ENCODE measurements around the gene SRBD1. TPM values are rescaled to one million over a fixed set of nuclear protein-coding genes. Genes with fewer than 3 reads are reported as not detected.

The SRBD1 gene
- 13.8 and 17.0 TPM in 2 replicates for total RNA-seq
- long read RNA-seq, transcript SRBD1-201 (21 exons, 3,681 nt): major isoform, 57 of 98 reads
- long read RNA-seq, partial matches to known transcripts: 23 of 98 reads
- long read RNA-seq, other reads (novel, unspliced or antisense): 18 of 98 reads

- no peaks in the 10 kb centered on the region for H3K36me3 Mint-ChIP-seq (ENCODE audit: insufficient read depth)
- peak within 1 kb of the TSS; percentile 95 for H3K27ac Mint-ChIP-seq
- H3K4me3 Mint-ChIP-seq (ENCODE audit: low read depth): peak within 1 kb of the TSS; percentile 94
- peak; percentile 90 for DNase-seq (ENCODE audit: low spot score, unreplicated experiment)
- no peaks in the 10 kb centered on the region for H3K9me3 Mint-ChIP-seq (ENCODE audit: low read depth)
- H3K27me3 Mint-ChIP-seq: no peaks in the 10 kb centered on the region
- no peak for TF ChIP-seq CTCF (IDR thresholded peaks at IDR 0.05; ENCODE audit: unreplicated experiment)
- H3K4me1 Mint-ChIP-seq (ENCODE audit: low read depth): peaks cover 7% of the 10 kb centered on the region
Measured at GRCh38 chr2:45611020-45611859, at the start of gene SRBD1. Gene SRBD1, minus strand, starts transcription at chr2:45611267. Its CDS starts 5,826 bp downstream, at chr2:45605441.

GRCh38 chr2:45654250-45654649 lies 43.2 kb upstream of the SRBD1 start:
- H3K27me3 Mint-ChIP-seq: peaks cover 56% of the 10 kb centered on the region
- no peaks in the 10 kb centered on the region for H3K36me3 Mint-ChIP-seq (ENCODE audit: insufficient read depth)
- no peak for DNase-seq (ENCODE audit: low spot score, unreplicated experiment)
- H3K4me1 Mint-ChIP-seq (ENCODE audit: low read depth): peaks cover 14% of the 10 kb centered on the region
- H3K9me3 Mint-ChIP-seq (ENCODE audit: low read depth): no peaks in the 10 kb centered on the region
- H3K27ac Mint-ChIP-seq: no peak overlapping the region
- TF ChIP-seq CTCF (IDR thresholded peaks at IDR 0.05; ENCODE audit: unreplicated experiment): no peak
- H3K4me3 Mint-ChIP-seq (ENCODE audit: low read depth): no peak overlapping the region

GRCh38 chr2:45653122-45653913 lies 42.3 kb upstream of the SRBD1 start:
- Mint-ChIP-seq H3K4me1 (ENCODE audit: low read depth) (peaks cover 14% of the 10 kb centered on the region), H3K9me3 (ENCODE audit: low read depth) (no peaks in the 10 kb centered on the region), H3K27ac (no peak overlapping the region), H3K27me3 (peaks cover 62% of the 10 kb centered on the region), H3K4me3 (ENCODE audit: low read depth) (peak overlapping the region; percentile 77), H3K36me3 (ENCODE audit: insufficient read depth) (no peaks in the 10 kb centered on the region)
- no peak for DNase-seq (ENCODE audit: low spot score, unreplicated experiment)
- TF ChIP-seq CTCF (IDR thresholded peaks at IDR 0.05; ENCODE audit: unreplicated experiment): no peak

GRCh38 chr2:45652090-45653031 lies 41.3 kb upstream of the SRBD1 start:
- H3K4me3 Mint-ChIP-seq (ENCODE audit: low read depth): peak overlapping the region; percentile 77
- peaks cover 14% of the 10 kb centered on the region for H3K4me1 Mint-ChIP-seq (ENCODE audit: low read depth)
- DNase-seq (ENCODE audit: low spot score, unreplicated experiment): no peak
- H3K27me3 Mint-ChIP-seq: peaks cover 71% of the 10 kb centered on the region
- H3K27ac Mint-ChIP-seq: peak overlapping the region; percentile 79
- TF ChIP-seq CTCF (IDR thresholded peaks at IDR 0.05; ENCODE audit: unreplicated experiment): no peak
- no peaks in the 10 kb centered on the region for H3K36me3 Mint-ChIP-seq (ENCODE audit: insufficient read depth)
- H3K9me3 Mint-ChIP-seq (ENCODE audit: low read depth): no peaks in the 10 kb centered on the region
